IMR-90 (cell line): Measurements from ENCODE around the gene TCP11L1. TPM values are rescaled to one million over a fixed set of nuclear protein-coding genes. Genes with fewer than 3 reads are reported as not detected.

Source experiments
- ATAC-seq: fragments of 200-7000 bp; cut with Tn5 transposase; 2 replicates; pipeline ENCODE4 v1.9.1; 2020; ENCODE audit warnings: low read depth, mild to moderate bottlenecking, moderate library complexity
- BruUV-seq: library from RNA; stranded (reverse); fragments of 400-500 nt; replicated peaks from 2 replicates; lab custom pipeline; 2021; lab: Mats Ljungman, UMichigan
- CTCF ChIA-PET: fragments of 300-600 bp; formaldehyde crosslinking; extraction: SDS; loops from one replicate; lab custom pipeline; 2021; ENCODE audit warnings: antibody characterized with exemption; lab: Yijun Ruan, JAX
- POLR2A ChIA-PET: fragments of 300-600 bp; sonication (Branson Sonifier 250); formaldehyde crosslinking; loops from one replicate; lab custom pipeline; 2022; ENCODE audit warnings: antibody characterized with exemption; ENCODE audit not compliant: unreplicated experiment; lab: Charles Lee
- DNase-seq: peaks from one replicate; pipeline ENCODE4 v3.0.0; 2013
- H2AFZ ChIP-seq: replicated peaks from 2 replicates; pipeline ENCODE3; 2013; ENCODE audit warnings: low read length, mild to moderate bottlenecking; ENCODE audit not compliant: poor library complexity
- H2AK5ac ChIP-seq: 2 replicates; pipeline ENCODE4 v1.6.1; 2013; ENCODE audit warnings: low read depth, low read length, inconsistent platforms
- H2AK9ac ChIP-seq: replicated peaks from 2 replicates; pipeline ENCODE3; 2013; ENCODE audit warnings: mild to moderate bottlenecking, low read depth, low read length, moderate library complexity; ENCODE audit not compliant: poor library complexity
- H2BK120ac ChIP-seq: 2 replicates; pipeline ENCODE4 v1.6.1; 2013; ENCODE audit warnings: low read depth, low read length, inconsistent platforms
- H2BK15ac ChIP-seq: 3 replicates; pipeline ENCODE4 v1.6.1; 2013; ENCODE audit warnings: low read depth, low read length, inconsistent platforms
- H2BK20ac ChIP-seq: 2 replicates; pipeline ENCODE4 v1.6.1; 2013; ENCODE audit warnings: low read depth, mild to moderate bottlenecking, inconsistent platforms, low read length, moderate library complexity
- H2BK5ac ChIP-seq: 2 replicates; pipeline ENCODE4 v1.6.1; 2013; ENCODE audit warnings: mild to moderate bottlenecking, low read depth, low read length, inconsistent platforms; ENCODE audit not compliant: poor library complexity, severe bottlenecking
- H3K14ac ChIP-seq: replicated peaks from 2 replicates; pipeline ENCODE4 v1.6.1; 2013; ENCODE audit warnings: low read depth, low read length, inconsistent platforms
- H3K18ac ChIP-seq: 2 replicates; pipeline ENCODE4 v1.6.1; 2013; ENCODE audit warnings: low read depth, low read length, control low read depth
- H3K23ac ChIP-seq: 2 replicates; pipeline ENCODE4 v1.6.1; 2013; ENCODE audit warnings: low read depth, low read length, inconsistent platforms
- H3K27ac ChIP-seq: 2 replicates; pipeline ENCODE4 v1.5.1; 2013; ENCODE audit warnings: mild to moderate bottlenecking, control low read depth, low read length; ENCODE audit not compliant: insufficient read depth
- H3K27me3 ChIP-seq: 2 replicates; pipeline ENCODE4 v1.6.1; 2013; ENCODE audit warnings: low read length; ENCODE audit not compliant: control insufficient read depth, insufficient read depth
- H3K36me3 ChIP-seq: 2 replicates; pipeline ENCODE4 v1.6.1; 2013; ENCODE audit warnings: low read length, mixed read lengths; ENCODE audit not compliant: control insufficient read depth, insufficient read depth
- H3K4ac ChIP-seq: 2 replicates; pipeline ENCODE4 v1.6.1; 2013; ENCODE audit warnings: low read depth, low read length, inconsistent platforms
- H3K4me1 ChIP-seq: 2 replicates; pipeline ENCODE4 v1.6.1; 2013; ENCODE audit warnings: low read length, mixed read lengths; ENCODE audit not compliant: control insufficient read depth, insufficient read depth
- H3K4me2 ChIP-seq: 2 replicates; pipeline ENCODE4 v1.6.1; 2013; ENCODE audit warnings: low read depth, mild to moderate bottlenecking, control low read depth, low read length, moderate library complexity
- H3K4me3 ChIP-seq: 2 replicates; pipeline ENCODE4 v1.5.1; 2013; ENCODE audit warnings: low read depth, mild to moderate bottlenecking, control low read depth, low read length, moderate library complexity; ENCODE audit not compliant: insufficient read depth
- H3K56ac ChIP-seq: 2 replicates; pipeline ENCODE4 v1.6.1; 2013; ENCODE audit warnings: low read length, inconsistent platforms; ENCODE audit not compliant: insufficient read depth; ENCODE audit errors: extremely low read depth
- H3K79me1 ChIP-seq, 2 experiments: 2 replicates each; pipeline ENCODE4 v1.6.1; 2013; ENCODE audit warnings: low read length in 2 of 2, inconsistent platforms in 1 of 2, low read depth in 1 of 2
- H3K9ac ChIP-seq: 2 replicates; pipeline ENCODE4 v1.6.1; 2013; ENCODE audit warnings: low read depth, low read length, control low read depth
- H3K9me1 ChIP-seq: 2 replicates; pipeline ENCODE4 v1.6.1; 2013; ENCODE audit warnings: low read length, inconsistent platforms; ENCODE audit not compliant: insufficient read depth
- H3K9me3 ChIP-seq: 2 replicates; pipeline ENCODE4 v1.6.1; 2013; ENCODE audit warnings: low read length; ENCODE audit not compliant: control insufficient read depth, insufficient read depth
- H4K20me1 ChIP-seq: 2 replicates; pipeline ENCODE4 v1.6.1; 2013; ENCODE audit warnings: low read length, inconsistent platforms; ENCODE audit not compliant: insufficient read depth
- H4K5ac ChIP-seq: 2 replicates; pipeline ENCODE4 v1.6.1; 2013; ENCODE audit warnings: mild to moderate bottlenecking, low read depth, low read length, control low read depth
- H4K8ac ChIP-seq, 2 experiments: 2 replicates each; pipeline ENCODE4 v1.6.1; 2013; ENCODE audit warnings: low read depth in 2 of 2, low read length in 2 of 2, control low read depth in 1 of 2, inconsistent platforms in 1 of 2
- H4K91ac ChIP-seq: 2 replicates; pipeline ENCODE4 v1.6.1; 2013; ENCODE audit warnings: low read depth, low read length, inconsistent platforms; ENCODE audit not compliant: insufficient read depth
- BHLHE40 ChIP-seq: fragments of 150-350 bp; IDR thresholded peaks from 2 replicates; pipeline ENCODE4 v1.6.1; 2016; ENCODE audit warnings: mild to moderate bottlenecking, low read depth, low read length
- CEBPB ChIP-seq: IDR thresholded peaks from 2 replicates; pipeline ENCODE4 v1.6.1; 2012; ENCODE audit warnings: low read depth, low read length, improper control_type of control experiment
- CHD1 ChIP-seq: IDR thresholded peaks from 2 replicates; pipeline ENCODE4 v1.6.1; 2012; ENCODE audit warnings: low read depth, low read length, improper control_type of control experiment
- CTCF ChIP-seq: conservative IDR thresholded peaks from 2 replicates; pipeline ENCODE4 v1.5.1; 2012; ENCODE audit warnings: mild to moderate bottlenecking, low read depth, low read length, improper control_type of control experiment
- ELK1 ChIP-seq: fragments of 150-350 bp; IDR thresholded peaks from 2 replicates; pipeline ENCODE4 v1.6.1; 2016; ENCODE audit warnings: low read depth, mild to moderate bottlenecking, low read length, moderate library complexity, borderline replicate concordance
- MAFK ChIP-seq: IDR thresholded peaks from 2 replicates; pipeline ENCODE4 v1.6.1; 2012; ENCODE audit warnings: low read depth, low read length, improper control_type of control experiment
- MAZ ChIP-seq: IDR thresholded peaks from 2 replicates; pipeline ENCODE4 v1.6.1; 2012; ENCODE audit warnings: low read depth, mild to moderate bottlenecking, low read length, improper control_type of control experiment, moderate library complexity, borderline replicate concordance
- MXI1 ChIP-seq: IDR thresholded peaks from 2 replicates; pipeline ENCODE4 v1.6.1; 2012; ENCODE audit warnings: low read depth, mild to moderate bottlenecking, low read length, moderate library complexity, borderline replicate concordance
- NFE2L2 ChIP-seq: fragments of 150-350 bp; IDR thresholded peaks from 2 replicates; pipeline ENCODE4 v1.6.1; 2016; ENCODE audit warnings: low read depth, mild to moderate bottlenecking, low read length
- POLR2A ChIP-seq: IDR thresholded peaks from 2 replicates; pipeline ENCODE4 v1.6.1; 2012; ENCODE audit warnings: mild to moderate bottlenecking, low read depth, low read length
- RCOR1 ChIP-seq: IDR thresholded peaks from 2 replicates; pipeline ENCODE4 v1.6.1; 2012; ENCODE audit warnings: mild to moderate bottlenecking, low read length, improper control_type of control experiment; ENCODE audit not compliant: insufficient replicate concordance
- RFX5 ChIP-seq: IDR thresholded peaks from 2 replicates; pipeline ENCODE4 v1.8.0; 2012; ENCODE audit warnings: low read depth, mild to moderate bottlenecking, low read length, moderate library complexity
- SMC3 ChIP-seq: fragments of 150-350 bp; IDR thresholded peaks from 2 replicates; pipeline ENCODE4 v1.6.1; 2016; ENCODE audit warnings: low read depth, mild to moderate bottlenecking, antibody characterized with exemption, low read length, moderate library complexity
- WGBS, 2 experiments: methylation state at CpG; one replicate each; pipeline versions ENCODE4 v1.1.5 to v1.1.7; 2013; ENCODE audit warnings: missing lambda C conversion rate in 2 of 2; ENCODE audit not compliant: insufficient read length in 1 of 2; ENCODE audit errors: extremely low coverage in 2 of 2; 5-methylcytosine and 5-hydroxymethylcytosine counted together
- dilution Hi-C: fragments of 300-500 bp; cut with HindIII; formaldehyde crosslinking; loops from one replicate; pipeline ENCODE4 v1.14.3; 2018; ENCODE audit warnings: low sequenced_read_pairs; ENCODE audit not compliant: unreplicated experiment
- in situ Hi-C: fragments of 300-500 bp; cut with MboI; formaldehyde crosslinking; loops from 3 replicates; pipeline ENCODE4 v1.14.3; 2019; ENCODE audit warnings: low sequenced_read_pairs, inconsistent platforms, mixed read lengths
- intact Hi-C: fragments of 100-400 bp; cut with micrococcal nuclease; formaldehyde crosslinking; loops from 2 replicates; pipeline ENCODE4 v1.10.0; 2022
- polyA plus RNA-seq, 3 experiments: library from polyadenylated mRNA; depleted of rRNA; stranded (reverse); fragments of >200 nt; gene quantifications; 2 replicates each; pipeline ENCODE4 v1.2.3, GENCODE V29; 2012; ENCODE audit warnings: low replicate concordance in 1 of 3
- total RNA-seq: library from RNA; depleted of rRNA; stranded (reverse); fragments of >200 nt; gene quantifications from 2 replicates; pipeline ENCODE4 v1.2.3, GENCODE V29; 2012

Gene TCP11L1
- total and polyA plus RNA-seq, 2 of the 4 experiments (the other 2 are of a cell fraction) = 13.9 to 17.4 TPM

GRCh38 chr11:33015621-33016551, 23.5 kb upstream of the TCP11L1 start, which contains the start of gene DEPDC7 (continued):
- TF ChIP-seq MAFK (no peak), SMC3 (no peak), POLR2A (no peak), NFE2L2 (no peak)

GRCh38 chr11:33016654-33017053, 22.7 kb upstream of the TCP11L1 start:
- BruUV-seq = no TSS peak
- Histone ChIP-seq H3K23ac (no peak overlapping the region), H4K91ac (no peak overlapping the region), H3K27me3 (no peaks in the 10 kb centered on the region), H3K9me3 (no peaks in the 10 kb centered on the region), H2AK9ac (no peak overlapping the region), H3K18ac (peak overlapping the region; percentile 39; the same call in 1 of the 2 replicates), H4K20me1 (no peaks in the 10 kb centered on the region), H3K36me3 (no peaks in the 10 kb centered on the region), H4K5ac (no peak overlapping the region), H2BK5ac (no peak overlapping the region), H2BK15ac (no peak overlapping the region), H4K8ac (no peak overlapping the region), H3K9ac (0 out of 2 replicates have a peak overlapping the region, but pooled peaks have one; percentile 27), H3K56ac (no peak overlapping the region), H2BK120ac (no peak overlapping the region), H3K4ac (no peak overlapping the region), H3K4me2 (peak overlapping the region; percentile 98), H2BK20ac (no peak overlapping the region), H3K79me1 (peaks cover 8 to 29% of the 10 kb centered on the region in 2 experiments; a peak in 2 of 4 replicates), H2AK5ac (no peak overlapping the region), H3K14ac (no peak overlapping the region), H3K4me3 (peak overlapping the region; percentile 66), H3K27ac (no peak overlapping the region), H3K9me1 (0 out of 2 replicates have a peak, but pooled peaks cover 5% of the 10 kb centered on the region), H2AFZ (no peak overlapping the region), H3K4me1 (peaks cover 9% of the 10 kb centered on the region)
- ChIA-PET POLR2A (interaction anchor here (0.6 to 1.6 kb wide), 3 partner anchors 11 to 23 kb away, joined by 3 to 6 read pairs (median 3); partner anchors contain the start of gene TCP11L1), CTCF (no interaction called here)
- DNase-seq (no peak), ATAC-seq (no peak)
- dilution Hi-C loops (no loop called here), in situ Hi-C loops (no loop called here), intact Hi-C loops (loop anchor here (5.0 kb wide), 1 partner anchor 54 kb away; no protein-coding TSS in a partner anchor)
- no CpG with 5 or more reads among the region's 4 CpGs for WGBS, 2 experiments
- TF ChIP-seq CEBPB (no peak), CHD1 (no peak), SMC3 (no peak), BHLHE40 (no peak), RCOR1 (no peak), MAZ (no peak), ELK1 (no peak), CTCF (no peak), MXI1 (no peak), RFX5 (no peak)
